GM12865 (cell line): Measurements from ENCODE around the gene PCBP4.

Experiments used
- DNase-seq: peaks from one replicate; pipeline ENCODE4 v3.0.0; 2010; ENCODE audit warnings: low read depth
- H3K4me3 ChIP-seq: 2 replicates; pipeline ENCODE4 v1.5.1; 2011; ENCODE audit warnings: mild to moderate bottlenecking, low read depth, low read length, control low read depth
- TF ChIP-seq, protein P1 (sequence below): IDR thresholded peaks from 2 replicates; pipeline ENCODE4 v1.5.1; 2011; ENCODE audit warnings: low read length, control low read depth, low read depth, inconsistent platforms; ENCODE audit not compliant: insufficient read depth; ENCODE audit errors: missing control alignments

The PCBP4 gene

DNA sequence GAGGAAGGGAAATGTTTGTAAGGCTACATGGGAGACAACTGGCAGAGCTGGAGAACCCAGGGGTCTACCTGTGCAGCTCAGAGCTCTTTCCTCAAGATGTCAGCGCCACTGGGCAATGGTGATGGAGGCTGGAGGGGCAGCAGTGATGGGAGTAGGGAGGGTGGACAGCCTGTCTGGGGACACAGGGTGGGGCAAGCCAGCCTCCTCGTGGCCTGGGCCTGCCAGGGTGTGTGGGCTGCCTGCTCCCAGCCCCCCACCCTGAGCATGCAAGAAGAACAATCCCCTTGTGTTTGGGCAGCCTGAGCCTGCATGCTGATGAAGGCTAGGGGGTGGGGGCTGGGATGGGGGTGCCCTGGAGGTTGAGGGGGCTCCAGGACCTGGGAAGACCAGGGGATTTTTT lies 1.2 kb downstream of the PCBP4 start:
- TF ChIP-seq, protein P1, sequence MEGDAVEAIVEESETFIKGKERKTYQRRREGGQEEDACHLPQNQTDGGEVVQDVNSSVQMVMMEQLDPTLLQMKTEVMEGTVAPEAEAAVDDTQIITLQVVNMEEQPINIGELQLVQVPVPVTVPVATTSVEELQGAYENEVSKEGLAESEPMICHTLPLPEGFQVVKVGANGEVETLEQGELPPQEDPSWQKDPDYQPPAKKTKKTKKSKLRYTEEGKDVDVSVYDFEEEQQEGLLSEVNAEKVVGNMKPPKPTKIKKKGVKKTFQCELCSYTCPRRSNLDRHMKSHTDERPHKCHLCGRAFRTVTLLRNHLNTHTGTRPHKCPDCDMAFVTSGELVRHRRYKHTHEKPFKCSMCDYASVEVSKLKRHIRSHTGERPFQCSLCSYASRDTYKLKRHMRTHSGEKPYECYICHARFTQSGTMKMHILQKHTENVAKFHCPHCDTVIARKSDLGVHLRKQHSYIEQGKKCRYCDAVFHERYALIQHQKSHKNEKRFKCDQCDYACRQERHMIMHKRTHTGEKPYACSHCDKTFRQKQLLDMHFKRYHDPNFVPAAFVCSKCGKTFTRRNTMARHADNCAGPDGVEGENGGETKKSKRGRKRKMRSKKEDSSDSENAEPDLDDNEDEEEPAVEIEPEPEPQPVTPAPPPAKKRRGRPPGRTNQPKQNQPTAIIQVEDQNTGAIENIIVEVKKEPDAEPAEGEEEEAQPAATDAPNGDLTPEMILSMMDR, result no peak
- no peak overlapping the region for H3K4me3 ChIP-seq
- DNase-seq, result no peak

DNA sequence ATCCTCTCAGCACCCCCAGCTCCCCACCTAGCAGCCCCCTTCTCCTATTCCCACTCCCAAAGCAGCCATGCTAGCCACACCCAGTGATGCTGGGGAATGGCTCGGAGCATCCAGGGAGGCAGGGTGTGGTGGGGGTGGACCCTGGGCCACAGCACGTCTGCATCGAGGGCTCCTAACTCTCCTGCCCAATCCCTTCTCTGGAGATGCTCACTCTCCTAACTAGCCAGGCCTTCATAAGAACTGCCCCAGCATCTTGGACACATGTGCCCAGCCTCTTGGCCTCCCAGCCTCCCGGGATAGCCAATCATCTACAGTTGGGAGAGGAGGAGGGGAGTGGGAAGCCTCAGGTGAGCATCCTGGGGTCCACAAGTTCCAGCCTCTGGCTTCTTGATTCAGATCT lies 2.7 kb downstream of the PCBP4 start:
- DNase-seq, result no peak
- H3K4me3 ChIP-seq, result no peak overlapping the region
- TF ChIP-seq, protein P1, result no peak

DNA sequence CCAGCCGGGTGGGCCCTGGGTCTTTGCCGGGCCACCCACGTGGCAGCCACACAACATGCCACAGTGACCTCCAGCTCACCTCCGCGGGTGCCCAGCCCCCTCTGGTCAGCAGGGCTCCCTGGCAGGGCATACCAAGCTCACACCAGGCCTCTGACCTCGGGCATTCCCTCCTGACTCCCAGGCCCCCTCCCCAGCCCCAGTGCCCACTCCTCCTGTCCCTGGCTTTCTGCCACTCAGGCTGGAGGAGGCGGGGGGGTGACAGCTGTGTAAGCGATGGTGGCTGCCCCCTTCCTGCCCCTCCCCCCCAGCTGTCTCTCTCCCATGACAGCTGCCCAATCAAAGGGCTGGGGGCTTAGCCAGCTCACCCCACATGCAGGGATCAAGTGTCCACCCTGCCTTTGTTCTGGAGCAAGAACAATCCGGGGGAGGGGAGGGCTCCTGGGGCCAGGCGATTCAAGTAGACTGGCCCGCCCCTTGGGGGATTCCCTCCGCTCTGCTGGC lies 3.3 kb downstream of the PCBP4 start:
- no peak for DNase-seq
- no peak overlapping the region for H3K4me3 ChIP-seq

DNA sequence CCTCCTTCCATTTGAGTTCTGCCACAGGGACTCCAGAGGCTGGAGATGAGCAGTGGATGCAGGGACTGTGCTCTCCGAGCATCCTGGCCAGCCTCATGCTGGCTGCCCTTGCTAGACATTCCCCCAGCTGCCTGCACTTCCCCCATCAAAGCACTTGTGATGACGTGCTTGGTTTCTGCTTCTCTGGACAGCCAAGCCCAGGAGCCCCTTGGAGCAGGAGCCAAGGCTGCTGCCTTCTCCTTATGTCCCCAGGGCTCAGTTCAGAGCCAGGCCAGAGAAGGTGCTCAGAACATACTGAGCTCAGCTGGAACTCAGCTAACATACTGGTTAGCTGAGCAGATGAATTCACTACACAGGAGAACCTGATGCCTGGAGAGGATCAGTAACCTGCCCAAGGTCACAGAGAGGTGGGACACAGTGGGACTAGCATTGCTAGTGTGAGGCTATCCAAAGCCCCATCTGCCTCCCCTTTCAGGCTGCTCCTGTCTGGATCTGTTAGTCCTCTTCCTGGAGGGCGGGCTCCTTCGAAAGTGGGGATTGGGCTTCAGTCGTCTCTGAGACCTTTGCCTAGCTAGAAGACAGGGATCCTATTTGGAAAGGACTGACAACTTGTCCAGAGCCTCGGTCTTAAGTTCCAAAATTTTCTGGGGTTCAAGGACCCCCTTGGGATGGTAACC lies 4.3 kb downstream of the PCBP4 start:
- H3K4me3 ChIP-seq, result no peak overlapping the region
- TF ChIP-seq, protein P1, result no peak
- DNase-seq, result no peak

More for the DNA sequence above, 3.3 kb downstream of the PCBP4 start:
- TF ChIP-seq, protein P1, result no peak

DNA sequence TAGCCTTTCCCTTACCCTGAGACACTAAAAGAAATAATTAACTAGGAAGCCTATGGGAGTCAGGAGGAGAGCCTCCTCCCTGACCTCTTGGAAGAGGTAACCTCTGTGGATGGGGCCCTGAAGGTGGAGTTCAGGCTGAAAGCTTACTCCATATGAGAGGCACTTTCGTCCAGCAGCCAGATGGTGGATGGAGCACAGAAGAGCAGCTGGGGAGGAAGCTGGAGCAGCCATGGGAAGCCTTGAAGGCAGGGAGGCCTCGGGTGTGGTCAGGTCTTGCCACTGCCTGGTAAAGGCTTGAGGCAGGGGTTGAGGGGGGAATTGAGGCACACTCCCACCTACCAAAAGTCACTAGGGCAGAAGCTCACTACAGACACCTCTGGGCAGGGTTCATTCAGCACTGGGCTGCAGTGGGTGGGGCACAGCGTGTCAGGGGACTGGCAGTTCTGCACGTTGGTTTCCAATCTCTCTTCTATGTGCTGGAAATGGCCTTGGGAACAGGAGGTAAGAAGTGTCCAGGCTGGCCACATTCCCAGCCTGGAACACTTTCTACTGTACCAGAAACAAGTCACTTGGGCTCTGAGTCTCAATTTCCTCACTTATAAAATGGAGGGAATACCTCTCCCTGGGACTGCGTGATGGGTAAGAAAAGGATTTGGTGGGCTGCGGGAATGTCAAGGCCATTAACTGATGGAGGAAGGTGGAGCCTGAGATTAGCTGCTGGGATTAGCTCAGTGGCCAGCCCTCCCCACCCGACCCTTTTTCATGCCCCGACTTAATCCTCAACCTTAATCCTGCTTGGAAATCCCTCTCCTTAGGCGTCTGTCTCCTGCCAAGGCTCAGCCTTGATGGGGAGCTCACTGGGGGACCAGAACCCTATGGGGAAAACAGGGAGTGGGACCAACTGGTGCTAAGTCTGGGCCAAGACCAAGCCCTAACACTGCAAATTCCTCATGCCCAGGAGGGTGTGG lies 5.4 kb downstream of the PCBP4 start:
- no peak for DNase-seq
- no peak overlapping the region for H3K4me3 ChIP-seq
- TF ChIP-seq, protein P1, result no peak

DNA sequence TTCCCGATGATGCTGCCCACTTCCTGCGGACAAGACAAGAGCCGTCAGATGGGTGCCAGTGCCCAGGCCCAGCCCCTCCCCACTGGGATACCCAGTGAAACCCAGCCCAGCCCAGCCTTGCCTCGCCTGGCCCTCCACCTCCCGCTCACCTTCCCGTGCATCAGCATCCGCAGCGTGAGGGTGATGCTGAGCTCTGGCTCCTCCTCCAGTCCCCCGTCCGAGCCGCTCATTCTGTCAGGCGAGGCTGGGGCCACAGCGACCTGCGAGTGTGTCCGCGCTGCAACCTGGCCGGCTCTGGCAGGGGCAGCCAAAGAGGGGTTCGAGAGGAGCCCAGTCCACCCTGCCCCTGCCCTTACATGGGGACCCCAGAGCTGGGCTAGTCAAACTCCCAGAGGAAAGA lies 6.2 kb downstream of the PCBP4 start:
- TF ChIP-seq, protein P1, result no peak
- H3K4me3 ChIP-seq, result no peak overlapping the region
- no peak for DNase-seq
